GM10248 (cell line): ENCODE measurements around the gene SPHK1.

ENCODE experiments used
- CTCF ChIA-PET: fragments of 300-600 bp; sonication (Branson Sonifier 250); formaldehyde crosslinking; extraction: SDS; loops from one replicate; lab custom pipeline; 2021; ENCODE audit warnings: antibody characterized with exemption; lab: Yijun Ruan, JAX
- POLR2A ChIA-PET: fragments of 350-650 bp; sonication (Branson Sonifier 250); formaldehyde crosslinking; extraction: SDS; loops from one replicate; lab custom pipeline; 2020; ENCODE audit warnings: antibody characterized with exemption; lab: Yijun Ruan, JAX
- DNase-seq: peaks from one replicate; pipeline ENCODE4 v3.0.0; 2012; ENCODE audit errors: extremely low spot score
- CTCF ChIP-seq: IDR thresholded peaks from 2 replicates; pipeline ENCODE4 v1.5.1; 2012; ENCODE audit warnings: mild to moderate bottlenecking, low read depth; ENCODE audit errors: extremely low read depth, missing control alignments, control extremely low read depth

The SPHK1 gene

GRCh38 chr17:76419576-76420260 lies 35.3 kb downstream of the SPHK1 start:
- TF ChIP-seq CTCF: no peak
- ChIA-PET POLR2A (no interaction called here), CTCF (interaction anchor here (0.5 to 8.5 kb wide), 3 partner anchors 12 to 30 kb away, joined by 3 to 50 read pairs (median 3); no protein-coding TSS in a partner anchor)
- no peak for DNase-seq

GRCh38 chr17:76420356-76421043 lies 36.1 kb downstream of the SPHK1 start:
- CTCF ChIA-PET: interaction anchor here (1.1 to 8.5 kb wide), 2 partner anchors 12 to 22 kb away, joined by 3 to 50 read pairs; no protein-coding TSS in a partner anchor
- TF ChIP-seq CTCF: no peak
- POLR2A ChIA-PET: no interaction called here
- no peak for DNase-seq

GRCh38 chr17:76421044-76421407 lies 36.6 kb downstream of the SPHK1 start:
- ChIA-PET CTCF (interaction anchor here (1.1 to 8.5 kb wide), 2 partner anchors 13 to 23 kb away, joined by 3 to 50 read pairs; no protein-coding TSS in a partner anchor), POLR2A (no interaction called here)
- DNase-seq: no peak
- TF ChIP-seq CTCF: no peak

DNA sequence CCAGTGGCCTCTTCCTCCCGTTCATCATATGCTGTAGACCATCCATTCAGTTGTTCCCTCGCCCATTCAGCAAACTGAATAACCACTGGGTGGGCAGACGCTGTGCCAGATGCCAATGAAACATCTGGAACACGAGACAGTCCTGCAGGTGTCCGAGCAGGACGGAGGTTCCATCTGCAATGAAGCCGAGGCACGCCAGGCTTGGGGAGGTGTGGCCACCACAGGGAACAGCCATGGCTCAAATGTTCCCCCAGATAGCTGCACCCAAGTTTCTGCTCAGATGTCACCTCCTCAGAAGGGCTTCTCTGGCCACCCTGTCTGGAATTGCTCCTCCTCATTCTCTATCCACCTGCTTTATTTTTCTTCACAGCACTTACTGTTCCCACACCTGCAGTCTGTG lies 38.0 kb downstream of the SPHK1 start:
- CTCF ChIA-PET: interaction anchor here (0.8 to 1.9 kb wide), 4 partner anchors 8 to 24 kb away, joined by 3 to 8 read pairs (median 4); no protein-coding TSS in a partner anchor
- POLR2A ChIA-PET: no interaction called here
- TF ChIP-seq CTCF: no peak
- DNase-seq: no peak

DNA sequence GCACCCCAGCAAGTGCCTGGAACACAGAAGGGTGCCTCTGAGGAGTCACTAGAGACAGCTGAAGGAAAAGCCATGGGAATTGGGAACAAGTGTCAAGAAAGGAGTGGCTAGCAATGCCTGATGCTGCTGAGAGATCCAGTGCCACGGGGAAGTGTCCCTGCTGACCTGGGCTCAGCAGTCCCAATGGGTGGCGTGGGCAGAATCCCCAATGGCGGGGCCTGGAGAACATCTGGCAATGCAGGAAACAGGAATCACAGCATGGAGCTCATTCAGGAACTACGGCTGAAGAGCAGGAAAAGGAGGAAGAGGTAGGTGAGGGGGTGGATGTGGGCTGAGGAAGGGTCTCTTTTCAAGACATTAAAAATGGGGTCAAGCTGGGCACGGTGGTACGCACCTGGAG lies 38.5 kb downstream of the SPHK1 start:
- no peak for TF ChIP-seq CTCF
- ChIA-PET CTCF (interaction anchor here (1.1 to 1.9 kb wide), 3 partner anchors 9 to 25 kb away, joined by 3 to 8 read pairs (median 3); no protein-coding TSS in a partner anchor), POLR2A (no interaction called here)
- no peak for DNase-seq

- DNase-seq: no peak
- POLR2A ChIA-PET: no interaction called here
- no peak for TF ChIP-seq CTCF
- CTCF ChIA-PET: interaction anchor here (1.1 to 2.0 kb wide), 8 partner anchors 9 to 245 kb away, joined by 3 to 10 read pairs (median 4); no protein-coding TSS in a partner anchor
These were observed 42.4 kb downstream of the SPHK1 start for GRCh38 chr17:76426853-76427252.
